ENCODE measurements around the gene ERCC6L. TPM values are rescaled to one million over a fixed set of nuclear protein-coding genes. Genes with fewer than 3 reads are reported as not detected.

The ERCC6L gene
- total RNA-seq, 4 donors from 2014 or later = 0.13 to 0.81 (median 0.34) TPM; not detected in 1

GRCh38 chrX:72202792-72203401 lies 35.9 kb downstream of the ERCC6L start:
- TF ChIP-seq CTCF (IDR thresholded peaks at IDR 0.05) = no peak
- no peak for TF ChIP-seq POLR2A (IDR thresholded peaks at IDR 0.05)
- 51 to 74% methylated on average over 4 of the region's 4 CpGs for WGBS, 2 donors

DNA sequence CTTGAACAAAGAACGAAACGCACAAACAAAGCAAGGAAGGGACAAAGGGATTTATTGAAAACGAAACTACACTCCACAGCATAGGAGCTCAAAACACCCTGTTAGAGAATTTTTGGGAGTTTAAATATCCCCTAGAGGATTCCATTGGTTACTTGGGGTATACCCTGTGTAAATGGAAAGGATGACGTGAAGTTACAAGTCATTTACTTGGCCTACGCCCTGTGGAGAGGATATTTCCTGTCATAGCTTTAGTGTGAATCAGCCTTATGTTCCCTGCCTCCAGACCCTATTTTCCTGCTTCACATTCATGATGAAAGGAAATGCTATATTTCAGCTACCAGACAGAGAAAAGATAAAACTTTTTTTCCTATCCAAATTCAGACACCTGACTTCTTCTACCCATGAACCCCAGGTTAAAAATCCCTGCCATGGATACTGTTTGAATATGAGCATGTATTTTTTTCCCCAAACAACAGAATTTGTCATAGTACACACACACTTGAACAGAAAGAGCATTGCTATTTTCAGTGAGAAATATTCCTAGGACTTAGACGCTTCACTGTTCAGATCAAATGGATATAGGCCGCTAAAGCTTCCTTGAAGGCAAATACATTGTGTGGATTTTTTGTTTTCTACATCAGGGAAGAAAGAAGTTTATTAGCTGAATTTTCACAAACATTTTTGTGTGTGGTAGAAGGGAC lies 36.8 kb downstream of the ERCC6L start:
- no peak overlapping the region for H3K4me3 ChIP-seq (ENCODE audit: low read depth, poor library complexity, severe bottlenecking)
- intact Hi-C loops (cut with DNase I; ENCODE audit: low total_unique reads) = no loop called here
- TF ChIP-seq CTCF (IDR thresholded peaks at IDR 0.05) = no peak
- no peak for TF ChIP-seq POLR2A (IDR thresholded peaks at IDR 0.05)
- DNase-seq (ENCODE audit: low spot score in 2 of 2) = no peak
- WGBS, 2 donors = 78 to 79% methylated on average over 7 of the region's 7 CpGs

More at GRCh38 chrX:72202792-72203401, 35.9 kb downstream of the ERCC6L start:
- no peak for DNase-seq (ENCODE audit: low spot score in 2 of 2)
- intact Hi-C loops (cut with DNase I; ENCODE audit: low total_unique reads) = no loop called here
- H3K4me3 ChIP-seq (ENCODE audit: low read depth, poor library complexity, severe bottlenecking) = no peak overlapping the region

- intact Hi-C loops (cut with DNase I; ENCODE audit: low total_unique reads) = no loop called here
- H3K4me3 ChIP-seq (ENCODE audit: low read depth, poor library complexity, severe bottlenecking) = no peak overlapping the region
- 80 to 83% methylated on average over 2 of the region's 2 CpGs for WGBS, 2 donors
- DNase-seq (ENCODE audit: low spot score in 2 of 2) = no peak
- TF ChIP-seq CTCF (IDR thresholded peaks at IDR 0.05) (no peak), POLR2A (IDR thresholded peaks at IDR 0.05) (no peak)
Measured at GRCh38 chrX:72182924-72183323, 55.9 kb downstream of the ERCC6L start.

DNA sequence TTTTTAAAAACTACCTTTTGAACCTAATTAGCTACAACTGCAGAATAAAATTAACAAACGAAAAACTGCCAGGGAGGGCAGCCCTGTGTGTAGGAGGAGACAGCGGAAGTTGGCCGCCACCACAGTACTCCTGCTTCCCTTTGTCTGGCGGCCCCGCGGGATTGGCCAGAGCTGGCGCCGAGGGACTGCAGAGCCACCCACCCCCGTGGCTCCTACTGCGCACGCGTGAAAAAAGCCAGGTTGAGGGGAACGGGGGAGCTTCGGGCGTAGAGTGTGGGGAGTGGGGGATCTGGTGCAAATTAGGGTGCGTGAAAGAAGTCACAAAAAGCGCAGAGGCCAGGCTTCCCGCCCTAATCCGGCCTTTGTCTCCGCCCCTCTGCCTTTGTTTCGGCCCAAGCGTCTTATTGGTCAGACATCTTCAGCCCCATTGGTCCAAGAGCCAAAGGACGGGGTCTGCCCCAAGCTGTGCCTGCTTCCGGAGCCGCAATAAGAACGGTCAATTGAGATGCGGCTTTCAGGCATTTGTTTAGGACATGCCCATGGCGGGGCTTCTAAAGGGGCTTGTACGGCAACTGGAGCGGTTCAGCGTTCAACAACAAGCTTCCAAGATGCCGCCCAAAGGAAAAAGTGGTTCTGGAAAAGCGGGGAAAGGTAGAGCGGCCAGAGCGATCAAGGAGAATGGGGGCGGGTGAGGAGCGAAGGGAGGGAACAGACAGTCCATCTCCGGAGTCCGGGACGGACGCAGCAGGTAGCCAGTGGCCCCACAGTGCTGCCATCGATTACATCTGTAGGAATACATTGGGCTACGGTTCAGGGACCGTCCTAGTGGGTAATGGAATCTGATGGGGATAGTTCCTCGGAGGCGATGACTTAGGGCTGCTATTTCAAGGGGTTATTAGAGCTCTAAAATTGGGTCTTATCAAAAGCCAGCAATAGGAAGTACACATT lies 57.4 kb downstream of the ERCC6L start, which contains the start of gene PIN4:
Gene PIN4 (plus strand): TSS at position 580 of the 948 bp plus-strand sequence. CDS start 29 bp downstream, at position 609.
- 0 to 34% methylated on average over 37 to 46 of the region's 46 CpGs for WGBS, 2 donors
- TF ChIP-seq CTCF (IDR thresholded peaks at IDR 0.05) (no peak), POLR2A (IDR thresholded peaks at IDR 0.05) (no peak)
- peak; percentile 89 to 96 for DNase-seq (ENCODE audit: low spot score in 2 of 2)
- peak within 1 kb of the TSS; percentile 48 for H3K4me3 ChIP-seq (ENCODE audit: low read depth, poor library complexity, severe bottlenecking)
- intact Hi-C loops (cut with DNase I; ENCODE audit: low total_unique reads) = no loop called here

- intact Hi-C loops (cut with DNase I; ENCODE audit: low total_unique reads) = no loop called here
- H3K4me3 ChIP-seq (ENCODE audit: low read depth, poor library complexity, severe bottlenecking) = no peak overlapping the region
- WGBS, 2 donors = 20 to 59% methylated on average over 1 of the region's 1 CpG
- DNase-seq (ENCODE audit: low spot score in 2 of 2) = no peak
- TF ChIP-seq CTCF (IDR thresholded peaks at IDR 0.05) (no peak), POLR2A (IDR thresholded peaks at IDR 0.05) (no peak)
Measured at GRCh38 chrX:72180539-72180938, 58.3 kb downstream of the ERCC6L start.

Measured in lower leg skin (tissue), 4 donors.